ENCODE data around the gene NIPSNAP2. TPM values are rescaled to one million over a fixed set of nuclear protein-coding genes. Genes with fewer than 3 reads are reported as not detected.

Gene NIPSNAP2
- total RNA-seq, 120 experiments from 2014 or later: 39.1 to 106 (median 67.7) TPM

Other genes starting within 250 kb of the NIPSNAP2 start
- not detected for gene SEPTIN14, start 101.8 kb upstream of the NIPSNAP2 start, total RNA-seq
- gene ZNF713, start 77.1 kb upstream of the NIPSNAP2 start, total RNA-seq: 10 to 100 TPM in 106 of 120 experiments, 1 to 10 TPM in 14; 7.7 to 22.6 (median 12.8) TPM
- 10 to 100 TPM in 119 of 120 experiments, 1 to 10 TPM in 1; 5.8 to 24.3 (median 17.4) TPM for gene MRPS17, start 12.7 kb upstream of the NIPSNAP2 start, total RNA-seq
- gene PSPH, start 86.9 kb downstream of the NIPSNAP2 start, total RNA-seq: 10 to 100 TPM; 11.1 to 44.3 (median 20.0) TPM
- gene CCT6A, start 87.2 kb downstream of the NIPSNAP2 start, total RNA-seq: 100 to 1,000 TPM in 2 of 120 experiments, 10 to 100 TPM in 118; 38.3 to 105 (median 76.0) TPM
- 100 to 1,000 TPM in 4 of 120 experiments, 10 to 100 TPM in 116; 41.7 to 111 (median 75.6) TPM for gene SUMF2, start 99.7 kb downstream of the NIPSNAP2 start, total RNA-seq
- 10 to 100 TPM in 100 of 120 experiments, 1 to 10 TPM in 20; 6.1 to 40.7 (median 15.2) TPM for gene PHKG1, start 128.4 kb downstream of the NIPSNAP2 start, total RNA-seq
- gene CHCHD2, start 141.9 kb downstream of the NIPSNAP2 start, total RNA-seq: 100 to 1,000 TPM; 175 to 432 (median 281) TPM
- 1 to 10 TPM in 65 of 120 experiments, under 1 TPM in 9, not detected in 46; 0.87 to 6.7 (median 1.5) TPM for gene NUPR2, start 151.8 kb downstream of the NIPSNAP2 start, total RNA-seq

Measured in dorsolateral prefrontal cortex (tissue), 118 donors.